OCI-LY1 (cell line): ENCODE data around the gene HSPB9.
"Not testable (repeated sequence)": the region's sequence is repeated elsewhere in the genome, so short reads cannot be mapped to it uniquely, and the experiment has no call there.

ENCODE experiments used
- H2AFZ ChIP-seq: fragments of 200-600 bp; sonication (generic), shearing (Covaris generic); 2 replicates; pipeline ENCODE4 v1.6.0; 2014; ENCODE audit warnings: antibody characterized with exemption, mild to moderate bottlenecking, low read length
- H3F3A ChIP-seq: fragments of 200-600 bp; sonication (generic), shearing (Covaris generic); 2 replicates; pipeline ENCODE4 v1.6.0; 2014; ENCODE audit warnings: mild to moderate bottlenecking, antibody characterized with exemption, low read length, moderate library complexity; ENCODE audit not compliant: insufficient read depth
- H3K27ac ChIP-seq: fragments of 200-600 bp; sonication (generic); 2 replicates; pipeline ENCODE4 v1.5.1; 2014; ENCODE audit warnings: low read length, mixed run types, mild to moderate bottlenecking, low read depth; ENCODE audit not compliant: poor library complexity, severe bottlenecking
- H3K27me3 ChIP-seq: fragments of 200-600 bp; sonication (generic); 2 replicates; pipeline ENCODE4 v1.6.0; 2014; ENCODE audit warnings: antibody characterized with exemption, mild to moderate bottlenecking, low read length, moderate library complexity; ENCODE audit not compliant: insufficient read depth
- H3K36me3 ChIP-seq: fragments of 200-600 bp; sonication (generic); 2 replicates; pipeline ENCODE4 v1.6.1; 2014; ENCODE audit warnings: mild to moderate bottlenecking, antibody characterized with exemption, low read length, moderate library complexity, mixed read lengths; ENCODE audit not compliant: insufficient read depth
- H3K4me1 ChIP-seq: fragments of 200-600 bp; sonication (generic); 2 replicates; pipeline ENCODE4 v1.5.1; 2014; ENCODE audit warnings: mild to moderate bottlenecking, low read length, moderate library complexity; ENCODE audit not compliant: insufficient read depth, severe bottlenecking
- H3K4me2 ChIP-seq: fragments of 200-600 bp; sonication (generic), shearing (Covaris generic); 2 replicates; pipeline ENCODE4 v1.6.1; 2014; ENCODE audit warnings: low read length
- H3K4me3 ChIP-seq: fragments of 200-600 bp; sonication (generic); 2 replicates; pipeline ENCODE4 v1.5.1; 2014; ENCODE audit warnings: low read length, low read depth, mild to moderate bottlenecking, mixed read lengths; ENCODE audit not compliant: poor library complexity, severe bottlenecking
- H3K79me2 ChIP-seq: fragments of 200-600 bp; shearing (Covaris generic); 2 replicates; pipeline ENCODE4 v1.6.1; 2016; ENCODE audit warnings: mixed run types, low read length, mixed read lengths; ENCODE audit not compliant: insufficient read depth
- H3K9ac ChIP-seq: fragments of 200-600 bp; sonication (generic), shearing (Covaris generic); 2 replicates; pipeline ENCODE4 v1.6.1; 2014; ENCODE audit warnings: mild to moderate bottlenecking, low read length, mixed read lengths
- H3K9me2 ChIP-seq: fragments of 200-600 bp; sonication (generic), shearing (Covaris generic); 2 replicates; pipeline ENCODE4 v1.6.1; 2014; ENCODE audit warnings: low read depth, mild to moderate bottlenecking, low read length, mixed read lengths
- H3K9me3 ChIP-seq: fragments of 200-600 bp; shearing (Covaris generic); 2 replicates; pipeline ENCODE4 v1.6.1; 2014; ENCODE audit warnings: low read length, mixed read lengths
- H4K20me1 ChIP-seq: fragments of 200-600 bp; sonication (generic), shearing (Covaris generic); 2 replicates; pipeline ENCODE4 v1.6.0; 2016; ENCODE audit warnings: mild to moderate bottlenecking, low read length; ENCODE audit not compliant: insufficient read depth
- EZH2 ChIP-seq: fragments of 200-600 bp; sonication (generic), shearing (Covaris generic); IDR thresholded peaks from 2 replicates; pipeline ENCODE4 v1.8.0; 2017; ENCODE audit warnings: borderline replicate concordance, mixed run types, mild to moderate bottlenecking, antibody characterized with exemption, low read length, moderate library complexity, mixed read lengths
- TF ChIP-seq, protein P1 (sequence below): fragments of 200-600 bp; sonication (generic), shearing (Covaris generic); IDR thresholded peaks from 2 replicates; pipeline ENCODE4 v1.5.1; 2017; ENCODE audit warnings: mild to moderate bottlenecking, antibody characterized with exemption, low read length, moderate library complexity, mixed read lengths

The HSPB9 gene

GRCh38 chr17:42141382-42141781 lies 18.8 kb downstream of the HSPB9 start:
- no peaks in the 10 kb centered on the region for H3K9me3 ChIP-seq
- H3K4me2 ChIP-seq = no peak overlapping the region
- peaks cover 33% of the 10 kb centered on the region for H3K36me3 ChIP-seq
- no peaks in the 10 kb centered on the region for H3K27me3 ChIP-seq
- H2AFZ ChIP-seq = no peak overlapping the region
- H3K79me2 ChIP-seq = peaks cover 19% of the 10 kb centered on the region
- H4K20me1 ChIP-seq = no peaks in the 10 kb centered on the region
- no peak overlapping the region for H3K27ac ChIP-seq
- no peak for TF ChIP-seq EZH2
- TF ChIP-seq, protein P1, sequence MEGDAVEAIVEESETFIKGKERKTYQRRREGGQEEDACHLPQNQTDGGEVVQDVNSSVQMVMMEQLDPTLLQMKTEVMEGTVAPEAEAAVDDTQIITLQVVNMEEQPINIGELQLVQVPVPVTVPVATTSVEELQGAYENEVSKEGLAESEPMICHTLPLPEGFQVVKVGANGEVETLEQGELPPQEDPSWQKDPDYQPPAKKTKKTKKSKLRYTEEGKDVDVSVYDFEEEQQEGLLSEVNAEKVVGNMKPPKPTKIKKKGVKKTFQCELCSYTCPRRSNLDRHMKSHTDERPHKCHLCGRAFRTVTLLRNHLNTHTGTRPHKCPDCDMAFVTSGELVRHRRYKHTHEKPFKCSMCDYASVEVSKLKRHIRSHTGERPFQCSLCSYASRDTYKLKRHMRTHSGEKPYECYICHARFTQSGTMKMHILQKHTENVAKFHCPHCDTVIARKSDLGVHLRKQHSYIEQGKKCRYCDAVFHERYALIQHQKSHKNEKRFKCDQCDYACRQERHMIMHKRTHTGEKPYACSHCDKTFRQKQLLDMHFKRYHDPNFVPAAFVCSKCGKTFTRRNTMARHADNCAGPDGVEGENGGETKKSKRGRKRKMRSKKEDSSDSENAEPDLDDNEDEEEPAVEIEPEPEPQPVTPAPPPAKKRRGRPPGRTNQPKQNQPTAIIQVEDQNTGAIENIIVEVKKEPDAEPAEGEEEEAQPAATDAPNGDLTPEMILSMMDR = no peak
- no peaks in the 10 kb centered on the region for H3F3A ChIP-seq
- H3K4me1 ChIP-seq = peaks cover 35% of the 10 kb centered on the region
- no peak overlapping the region for H3K4me3 ChIP-seq
- no peak overlapping the region for H3K9ac ChIP-seq
- H3K9me2 ChIP-seq = no peaks in the 10 kb centered on the region

DNA sequence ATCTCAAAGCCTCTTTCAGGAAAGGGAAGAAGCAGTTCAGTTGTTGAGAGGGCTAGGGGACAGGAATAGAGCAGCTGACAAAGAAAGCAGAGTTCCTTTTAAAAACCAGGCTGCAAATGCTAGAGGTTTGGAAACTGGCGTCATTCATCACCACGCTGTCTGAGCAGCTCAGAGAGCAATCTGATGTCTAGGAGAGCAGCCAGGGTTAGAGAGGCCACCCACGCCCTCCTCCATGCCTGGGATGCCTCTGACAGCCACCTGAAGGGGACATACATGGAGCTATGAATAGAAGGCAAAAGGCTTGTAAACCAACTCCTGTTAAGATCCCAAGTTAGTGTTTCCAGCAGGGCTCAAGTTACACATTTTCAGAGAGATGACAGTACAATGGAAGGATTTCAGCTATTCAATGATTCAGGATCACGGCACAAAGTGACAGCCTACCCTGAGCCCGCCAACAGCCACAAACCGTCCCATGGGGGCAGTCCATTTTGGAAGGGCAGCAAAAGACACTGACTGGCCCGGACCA lies 19.8 kb downstream of the HSPB9 start:
- H3F3A ChIP-seq = no peaks in the 10 kb centered on the region
- no peak overlapping the region for H3K4me3 ChIP-seq
- H3K79me2 ChIP-seq = peaks cover 16% of the 10 kb centered on the region
- no peaks in the 10 kb centered on the region for H4K20me1 ChIP-seq
- H3K36me3 ChIP-seq = peaks cover 35% of the 10 kb centered on the region
- TF ChIP-seq, protein P1 = no peak
- TF ChIP-seq EZH2 = no peak
- H3K27ac ChIP-seq = no peak overlapping the region
- H3K4me2 ChIP-seq = no peak overlapping the region
- peaks cover 25% of the 10 kb centered on the region for H3K4me1 ChIP-seq
- H3K27me3 ChIP-seq = no peaks in the 10 kb centered on the region
- no peak overlapping the region for H2AFZ ChIP-seq
- no peaks in the 10 kb centered on the region for H3K9me3 ChIP-seq
- no peaks in the 10 kb centered on the region for H3K9me2 ChIP-seq
- H3K9ac ChIP-seq = no peak overlapping the region

GRCh38 chr17:42143138-42143537 lies 20.5 kb downstream of the HSPB9 start:
- not testable (repeated sequence) for H3K4me2 ChIP-seq, H3F3A ChIP-seq, H3K27me3 ChIP-seq, H3K4me3 ChIP-seq, H3K9ac ChIP-seq, H3K27ac ChIP-seq, H2AFZ ChIP-seq, H4K20me1 ChIP-seq, H3K9me3 ChIP-seq, H3K9me2 ChIP-seq
- Histone ChIP-seq H3K4me1 (peaks cover 18% of the 10 kb centered on the region), H3K36me3 (peaks cover 37% of the 10 kb centered on the region), H3K79me2 (peaks cover 11% of the 10 kb centered on the region)

DNA sequence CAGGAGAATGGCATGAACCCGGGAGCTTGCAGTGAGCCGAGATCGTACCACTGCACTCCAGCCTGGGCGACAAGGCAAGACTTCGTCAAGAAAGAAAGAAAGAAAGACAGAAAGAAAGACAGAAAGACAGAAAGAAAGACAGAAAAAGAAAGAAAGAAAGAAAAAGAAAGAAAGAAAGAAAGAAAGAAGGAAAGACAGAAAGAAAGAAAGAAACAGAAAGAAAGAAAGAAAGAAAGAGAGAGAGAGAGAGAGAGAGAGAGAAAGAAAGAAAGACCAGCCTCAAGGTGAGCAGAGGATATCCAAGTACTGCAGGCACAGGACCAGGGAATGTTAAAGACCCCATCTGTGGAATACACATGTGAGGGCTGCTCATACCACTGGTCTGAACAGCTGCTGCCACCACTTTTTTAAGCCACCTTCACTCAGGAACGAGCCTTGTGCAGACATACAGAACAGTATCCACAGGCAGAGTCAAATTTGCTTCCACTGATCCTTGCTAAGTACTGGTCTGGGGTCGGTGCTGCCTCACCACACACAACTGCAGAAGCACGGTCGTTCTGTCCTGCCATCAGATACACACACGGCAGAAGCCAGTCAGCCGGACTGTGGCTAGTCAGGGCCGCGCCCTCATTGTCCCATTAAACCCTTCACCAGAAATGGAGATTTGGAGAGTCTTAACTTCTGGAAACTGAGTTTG lies 24.5 kb downstream of the HSPB9 start:
- Histone ChIP-seq H3K27ac (no peak overlapping the region), H3K4me1 (peaks cover 12% of the 10 kb centered on the region), H3K27me3 (no peaks in the 10 kb centered on the region), H3K9ac (no peak overlapping the region), H3K4me2 (no peak overlapping the region), H3K9me2 (no peaks in the 10 kb centered on the region), H3K9me3 (no peaks in the 10 kb centered on the region), H3K4me3 (no peak overlapping the region), H4K20me1 (no peaks in the 10 kb centered on the region), H3F3A (no peaks in the 10 kb centered on the region), H3K79me2 (peaks cover 25% of the 10 kb centered on the region), H2AFZ (no peak overlapping the region), H3K36me3 (peaks cover 46% of the 10 kb centered on the region)
- TF ChIP-seq, protein P1 = no peak
- no peak for TF ChIP-seq EZH2
